ENCODE measurements around the gene TM4SF20. TPM values are rescaled to one million over a fixed set of nuclear protein-coding genes. Genes with fewer than 3 reads are reported as not detected.
A peak's percentile ranks its signal among the peaks of the same experiment; 100 is the strongest.

The TM4SF20 gene
- total and polyA plus RNA-seq, 2 experiments from 2014 or later, result not detected

DNA sequence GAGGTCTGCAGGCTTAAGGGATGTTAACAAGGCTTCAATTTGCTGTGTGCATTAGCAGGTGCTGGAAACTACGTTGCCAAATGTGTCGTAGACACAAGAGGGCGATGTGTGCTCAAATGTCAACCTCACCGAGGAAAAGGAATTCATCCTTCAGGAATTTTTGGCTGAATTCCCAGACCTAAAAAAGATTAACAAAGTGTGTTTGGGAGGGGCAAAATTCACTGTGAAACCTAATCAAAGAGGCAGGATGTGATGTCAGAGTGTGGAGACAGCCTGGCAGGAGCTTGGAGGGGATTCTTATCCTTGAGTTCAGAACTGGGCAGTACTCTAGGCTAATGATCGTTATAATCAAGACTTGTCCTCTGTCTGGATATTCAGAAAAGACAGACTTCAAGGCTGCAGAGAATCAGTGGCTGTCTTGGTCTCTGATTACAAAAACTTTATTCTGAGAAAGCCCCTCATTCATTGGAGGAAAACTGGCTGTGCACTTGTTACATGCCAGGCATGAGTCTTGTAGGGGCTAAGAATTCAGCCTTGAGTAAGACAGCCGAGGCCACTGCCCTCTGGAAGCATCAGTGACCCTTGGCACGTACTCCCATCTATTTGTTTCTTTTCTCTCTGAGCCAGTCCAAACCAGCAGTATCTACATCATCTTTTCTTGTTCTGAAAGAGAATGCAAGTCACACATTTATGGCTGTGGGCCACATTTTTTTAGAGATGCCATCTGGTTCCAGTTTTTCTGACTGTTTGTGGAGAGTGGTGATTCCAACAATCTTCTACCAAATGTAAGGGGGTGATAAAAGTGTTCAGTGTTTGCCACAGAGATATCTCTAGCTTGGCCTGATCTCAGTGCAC, 27.3 kb upstream of the TM4SF20 start:
- TF ChIP-seq, protein P1, sequence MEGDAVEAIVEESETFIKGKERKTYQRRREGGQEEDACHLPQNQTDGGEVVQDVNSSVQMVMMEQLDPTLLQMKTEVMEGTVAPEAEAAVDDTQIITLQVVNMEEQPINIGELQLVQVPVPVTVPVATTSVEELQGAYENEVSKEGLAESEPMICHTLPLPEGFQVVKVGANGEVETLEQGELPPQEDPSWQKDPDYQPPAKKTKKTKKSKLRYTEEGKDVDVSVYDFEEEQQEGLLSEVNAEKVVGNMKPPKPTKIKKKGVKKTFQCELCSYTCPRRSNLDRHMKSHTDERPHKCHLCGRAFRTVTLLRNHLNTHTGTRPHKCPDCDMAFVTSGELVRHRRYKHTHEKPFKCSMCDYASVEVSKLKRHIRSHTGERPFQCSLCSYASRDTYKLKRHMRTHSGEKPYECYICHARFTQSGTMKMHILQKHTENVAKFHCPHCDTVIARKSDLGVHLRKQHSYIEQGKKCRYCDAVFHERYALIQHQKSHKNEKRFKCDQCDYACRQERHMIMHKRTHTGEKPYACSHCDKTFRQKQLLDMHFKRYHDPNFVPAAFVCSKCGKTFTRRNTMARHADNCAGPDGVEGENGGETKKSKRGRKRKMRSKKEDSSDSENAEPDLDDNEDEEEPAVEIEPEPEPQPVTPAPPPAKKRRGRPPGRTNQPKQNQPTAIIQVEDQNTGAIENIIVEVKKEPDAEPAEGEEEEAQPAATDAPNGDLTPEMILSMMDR (conservative IDR thresholded peaks at IDR 0.05; ENCODE audit: low read depth in 2 of 2), result peak; percentile 77 to 94
- TF ChIP-seq CREB1 (CRISPR knock-in tag; IDR thresholded peaks at IDR 0.05; ENCODE audit: low read depth) (peak; percentile 66), JUNB (IDR thresholded peaks at IDR 0.05; ENCODE audit: unreplicated experiment) (no peak)
- H2AFZ ChIP-seq, result no peak overlapping the region

DNA sequence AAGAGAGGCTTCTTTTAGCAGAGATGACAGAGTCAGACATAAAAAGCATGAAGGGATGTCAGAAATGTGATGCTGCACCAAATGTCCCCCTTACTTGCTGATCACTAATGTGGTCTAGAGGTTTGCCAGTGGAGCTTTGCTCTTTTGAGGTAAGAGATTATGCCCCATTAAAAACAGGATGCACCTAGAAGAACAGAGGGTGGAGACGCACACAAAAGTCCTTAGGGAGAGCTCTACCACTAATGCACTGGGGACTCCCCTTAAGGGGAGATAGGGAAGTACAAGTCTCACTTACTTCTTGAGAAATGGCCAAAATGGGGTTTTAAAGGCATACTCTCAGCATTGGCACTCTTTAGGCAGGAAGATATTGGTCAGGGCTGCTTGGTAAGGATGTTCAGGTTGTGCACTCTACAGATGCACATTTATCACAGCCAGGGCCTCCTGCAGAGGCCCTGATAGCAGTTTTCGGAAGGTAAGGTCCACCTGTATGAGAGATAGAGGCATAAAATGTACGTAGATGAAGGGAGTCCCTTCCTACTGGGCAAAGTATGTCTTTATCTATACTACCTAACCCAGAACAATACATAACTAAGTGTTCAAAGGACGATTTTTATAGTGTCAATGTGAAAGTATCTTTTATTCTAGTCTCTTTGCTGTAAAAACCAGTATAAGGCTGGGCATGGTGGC, 25.6 kb upstream of the TM4SF20 start:
- H2AFZ ChIP-seq, result no peak overlapping the region
- peak; percentile 22 for DNase-seq (ENCODE audit: low spot score)
- no peaks in the 10 kb centered on the region; the same call in 2 of the 3 replicates for H3K36me3 Mint-ChIP-seq (ENCODE audit: low read depth)
- TF ChIP-seq, protein P2, sequence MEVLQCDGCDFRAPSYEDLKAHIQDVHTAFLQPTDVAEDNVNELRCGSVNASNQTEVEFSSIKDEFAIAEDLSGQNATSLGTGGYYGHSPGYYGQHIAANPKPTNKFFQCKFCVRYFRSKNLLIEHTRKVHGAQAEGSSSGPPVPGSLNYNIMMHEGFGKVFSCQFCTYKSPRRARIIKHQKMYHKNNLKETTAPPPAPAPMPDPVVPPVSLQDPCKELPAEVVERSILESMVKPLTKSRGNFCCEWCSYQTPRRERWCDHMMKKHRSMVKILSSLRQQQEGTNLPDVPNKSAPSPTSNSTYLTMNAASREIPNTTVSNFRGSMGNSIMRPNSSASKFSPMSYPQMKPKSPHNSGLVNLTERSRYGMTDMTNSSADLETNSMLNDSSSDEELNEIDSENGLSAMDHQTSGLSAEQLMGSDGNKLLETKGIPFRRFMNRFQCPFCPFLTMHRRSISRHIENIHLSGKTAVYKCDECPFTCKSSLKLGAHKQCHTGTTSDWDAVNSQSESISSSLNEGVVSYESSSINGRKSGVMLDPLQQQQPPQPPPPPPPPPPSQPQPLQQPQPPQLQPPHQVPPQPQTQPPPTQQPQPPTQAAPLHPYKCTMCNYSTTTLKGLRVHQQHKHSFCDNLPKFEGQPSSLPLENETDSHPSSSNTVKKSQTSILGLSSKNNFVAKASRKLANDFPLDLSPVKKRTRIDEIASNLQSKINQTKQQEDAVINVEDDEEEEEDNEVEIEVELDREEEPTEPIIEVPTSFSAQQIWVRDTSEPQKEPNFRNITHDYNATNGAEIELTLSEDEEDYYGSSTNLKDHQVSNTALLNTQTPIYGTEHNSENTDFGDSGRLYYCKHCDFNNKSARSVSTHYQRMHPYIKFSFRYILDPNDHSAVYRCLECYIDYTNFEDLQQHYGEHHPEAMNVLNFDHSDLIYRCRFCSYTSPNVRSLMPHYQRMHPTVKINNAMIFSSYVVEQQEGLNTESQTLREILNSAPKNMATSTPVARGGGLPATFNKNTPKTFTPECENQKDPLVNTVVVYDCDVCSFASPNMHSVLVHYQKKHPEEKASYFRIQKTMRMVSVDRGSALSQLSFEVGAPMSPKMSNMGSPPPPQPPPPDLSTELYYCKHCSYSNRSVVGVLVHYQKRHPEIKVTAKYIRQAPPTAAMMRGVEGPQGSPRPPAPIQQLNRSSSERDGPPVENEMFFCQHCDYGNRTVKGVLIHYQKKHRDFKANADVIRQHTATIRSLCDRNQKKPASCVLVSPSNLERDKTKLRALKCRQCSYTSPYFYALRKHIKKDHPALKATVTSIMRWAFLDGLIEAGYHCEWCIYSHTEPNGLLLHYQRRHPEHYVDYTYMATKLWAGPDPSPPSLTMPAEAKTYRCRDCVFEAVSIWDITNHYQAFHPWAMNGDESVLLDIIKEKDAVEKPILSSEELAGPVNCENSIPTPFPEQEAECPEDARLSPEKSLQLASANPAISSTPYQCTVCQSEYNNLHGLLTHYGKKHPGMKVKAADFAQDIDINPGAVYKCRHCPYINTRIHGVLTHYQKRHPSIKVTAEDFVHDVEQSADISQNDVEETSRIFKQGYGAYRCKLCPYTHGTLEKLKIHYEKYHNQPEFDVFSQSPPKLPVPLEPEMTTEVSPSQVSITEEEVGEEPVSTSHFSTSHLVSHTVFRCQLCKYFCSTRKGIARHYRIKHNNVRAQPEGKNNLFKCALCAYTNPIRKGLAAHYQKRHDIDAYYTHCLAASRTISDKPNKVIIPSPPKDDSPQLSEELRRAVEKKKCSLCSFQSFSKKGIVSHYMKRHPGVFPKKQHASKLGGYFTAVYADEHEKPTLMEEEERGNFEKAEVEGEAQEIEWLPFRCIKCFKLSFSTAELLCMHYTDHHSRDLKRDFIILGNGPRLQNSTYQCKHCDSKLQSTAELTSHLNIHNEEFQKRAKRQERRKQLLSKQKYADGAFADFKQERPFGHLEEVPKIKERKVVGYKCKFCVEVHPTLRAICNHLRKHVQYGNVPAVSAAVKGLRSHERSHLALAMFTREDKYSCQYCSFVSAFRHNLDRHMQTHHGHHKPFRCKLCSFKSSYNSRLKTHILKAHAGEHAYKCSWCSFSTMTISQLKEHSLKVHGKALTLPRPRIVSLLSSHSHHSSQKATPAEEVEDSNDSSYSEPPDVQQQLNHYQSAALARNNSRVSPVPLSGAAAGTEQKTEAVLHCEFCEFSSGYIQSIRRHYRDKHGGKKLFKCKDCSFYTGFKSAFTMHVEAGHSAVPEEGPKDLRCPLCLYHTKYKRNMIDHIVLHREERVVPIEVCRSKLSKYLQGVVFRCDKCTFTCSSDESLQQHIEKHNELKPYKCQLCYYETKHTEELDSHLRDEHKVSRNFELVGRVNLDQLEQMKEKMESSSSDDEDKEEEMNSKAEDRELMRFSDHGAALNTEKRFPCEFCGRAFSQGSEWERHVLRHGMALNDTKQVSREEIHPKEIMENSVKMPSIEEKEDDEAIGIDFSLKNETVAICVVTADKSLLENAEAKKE (CRISPR knock-in tag; IDR thresholded peaks at IDR 0.05), result no peak
- TF ChIP-seq, protein P3, sequence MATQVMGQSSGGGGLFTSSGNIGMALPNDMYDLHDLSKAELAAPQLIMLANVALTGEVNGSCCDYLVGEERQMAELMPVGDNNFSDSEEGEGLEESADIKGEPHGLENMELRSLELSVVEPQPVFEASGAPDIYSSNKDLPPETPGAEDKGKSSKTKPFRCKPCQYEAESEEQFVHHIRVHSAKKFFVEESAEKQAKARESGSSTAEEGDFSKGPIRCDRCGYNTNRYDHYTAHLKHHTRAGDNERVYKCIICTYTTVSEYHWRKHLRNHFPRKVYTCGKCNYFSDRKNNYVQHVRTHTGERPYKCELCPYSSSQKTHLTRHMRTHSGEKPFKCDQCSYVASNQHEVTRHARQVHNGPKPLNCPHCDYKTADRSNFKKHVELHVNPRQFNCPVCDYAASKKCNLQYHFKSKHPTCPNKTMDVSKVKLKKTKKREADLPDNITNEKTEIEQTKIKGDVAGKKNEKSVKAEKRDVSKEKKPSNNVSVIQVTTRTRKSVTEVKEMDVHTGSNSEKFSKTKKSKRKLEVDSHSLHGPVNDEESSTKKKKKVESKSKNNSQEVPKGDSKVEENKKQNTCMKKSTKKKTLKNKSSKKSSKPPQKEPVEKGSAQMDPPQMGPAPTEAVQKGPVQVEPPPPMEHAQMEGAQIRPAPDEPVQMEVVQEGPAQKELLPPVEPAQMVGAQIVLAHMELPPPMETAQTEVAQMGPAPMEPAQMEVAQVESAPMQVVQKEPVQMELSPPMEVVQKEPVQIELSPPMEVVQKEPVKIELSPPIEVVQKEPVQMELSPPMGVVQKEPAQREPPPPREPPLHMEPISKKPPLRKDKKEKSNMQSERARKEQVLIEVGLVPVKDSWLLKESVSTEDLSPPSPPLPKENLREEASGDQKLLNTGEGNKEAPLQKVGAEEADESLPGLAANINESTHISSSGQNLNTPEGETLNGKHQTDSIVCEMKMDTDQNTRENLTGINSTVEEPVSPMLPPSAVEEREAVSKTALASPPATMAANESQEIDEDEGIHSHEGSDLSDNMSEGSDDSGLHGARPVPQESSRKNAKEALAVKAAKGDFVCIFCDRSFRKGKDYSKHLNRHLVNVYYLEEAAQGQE (IDR thresholded peaks at IDR 0.05; ENCODE audit: unreplicated experiment), result no peak
- TF ChIP-seq POLR2AphosphoS5 (IDR thresholded peaks at IDR 0.05; ENCODE audit: low read depth), result no peak
- no peak for TF ChIP-seq JUNB (IDR thresholded peaks at IDR 0.05; ENCODE audit: unreplicated experiment)
- TF ChIP-seq EZH2 (IDR thresholded peaks at IDR 0.05; ENCODE audit: low read depth, unreplicated experiment), result no peak

More for the DNA sequence above, 27.3 kb upstream of the TM4SF20 start:
- H3K4me3 Mint-ChIP-seq, result no peak overlapping the region
- ATAC-seq, result peak; percentile 94
- H3K36me3 ChIP-seq (ENCODE audit: insufficient read depth), result no peaks in the 10 kb centered on the region
- no peaks in the 10 kb centered on the region; the same call in 2 of the 3 replicates for H3K36me3 Mint-ChIP-seq (ENCODE audit: low read depth)
- H3K27ac ChIP-seq (ENCODE audit: low read depth), result no peak overlapping the region
- no peaks in the 10 kb centered on the region for H3K4me1 ChIP-seq (ENCODE audit: insufficient read depth)
- H3K27me3 Mint-ChIP-seq (ENCODE audit: insufficient read depth, low read depth, poor library complexity), result no peaks in the 10 kb centered on the region
- no peaks in the 10 kb centered on the region for H3F3A ChIP-seq (replicated peaks; ENCODE audit: low read depth)
- peaks cover 4% of the 10 kb centered on the region; the same call in 2 of the 3 replicates for H3K4me1 Mint-ChIP-seq
- H4K20me1 ChIP-seq (replicated peaks; ENCODE audit: insufficient read depth), result no peaks in the 10 kb centered on the region
- peak; percentile 93 for DNase-seq (ENCODE audit: low spot score)
- H3K9me2 ChIP-seq (ENCODE audit: insufficient read depth), result no peaks in the 10 kb centered on the region
- H3K79me2 ChIP-seq (replicated peaks; ENCODE audit: insufficient read depth), result no peaks in the 10 kb centered on the region
- H3K27me3 ChIP-seq (ENCODE audit: insufficient read depth), result no peaks in the 10 kb centered on the region
- H3K4me2 ChIP-seq, result no peak overlapping the region
- H3K27ac Mint-ChIP-seq, result peak overlapping the region; percentile 17; the same call in 1 of the 2 replicates
- H3K4me3 ChIP-seq, result no peak overlapping the region
- peaks cover 4% of the 10 kb centered on the region; the same call in 1 of the 3 replicates for H3K9me3 Mint-ChIP-seq

More for the DNA sequence above, 25.6 kb upstream of the TM4SF20 start:
- Mint-ChIP-seq H3K27me3 (ENCODE audit: insufficient read depth, low read depth, poor library complexity) (peaks cover 2% of the 10 kb centered on the region), H3K4me1 (peaks cover 4% of the 10 kb centered on the region; the same call in 2 of the 3 replicates), H3K4me3 (no peak overlapping the region), H3K9me3 (peaks cover 4% of the 10 kb centered on the region; the same call in 1 of the 3 replicates), H3K27ac (no peak overlapping the region)
- H3K79me2 ChIP-seq (replicated peaks; ENCODE audit: insufficient read depth), result no peaks in the 10 kb centered on the region
- H3K4me1 ChIP-seq (ENCODE audit: insufficient read depth), result no peaks in the 10 kb centered on the region
- ATAC-seq, result no peak
- H3K36me3 ChIP-seq (ENCODE audit: insufficient read depth), result no peaks in the 10 kb centered on the region
- H3K27ac ChIP-seq (ENCODE audit: low read depth), result no peak overlapping the region
- H4K20me1 ChIP-seq (replicated peaks; ENCODE audit: insufficient read depth), result no peaks in the 10 kb centered on the region
- H3K4me2 ChIP-seq, result no peak overlapping the region
- H3K9me2 ChIP-seq (ENCODE audit: insufficient read depth), result no peaks in the 10 kb centered on the region
- H3K4me3 ChIP-seq, result no peak overlapping the region
- H3K27me3 ChIP-seq (ENCODE audit: insufficient read depth), result no peaks in the 10 kb centered on the region
- H3F3A ChIP-seq (replicated peaks; ENCODE audit: low read depth), result no peaks in the 10 kb centered on the region
